ENCODE results near the gene CDH13.
A peak's percentile ranks its signal among the peaks of the same experiment; 100 is the strongest.

CDH13 gene

GRCh38 chr16:82650804-82651203, 24.0 kb downstream of the CDH13 start:
- TF ChIP-seq TAF1 (IDR thresholded peaks at IDR 0.05; ENCODE audit: borderline replicate concordance, insufficient read depth, low read length) (no peak), SIN3A (IDR thresholded peaks at IDR 0.05; ENCODE audit: borderline replicate concordance, insufficient read depth, low read length) (no peak), POLR2AphosphoS5 (IDR thresholded peaks at IDR 0.05; ENCODE audit: low read depth, low read length) (no peak), REST (IDR thresholded peaks at IDR 0.05; ENCODE audit: insufficient read depth in 1 of 2, low read depth in 2 of 2, low read length in 2 of 2) (no peak), FOXP2 (optimal IDR thresholded peaks at IDR 0.05; ENCODE audit: borderline replicate concordance, extremely low read depth, extremely low read length, insufficient read depth) (no peak)

GRCh38 chr16:82651921-82652601, 25.3 kb downstream of the CDH13 start:
- TF ChIP-seq REST (IDR thresholded peaks at IDR 0.05; ENCODE audit: insufficient read depth in 1 of 2, low read depth in 2 of 2, low read length in 2 of 2): no peak
- no peak for TF ChIP-seq TAF1 (IDR thresholded peaks at IDR 0.05; ENCODE audit: borderline replicate concordance, insufficient read depth, low read length)
- TF ChIP-seq FOXP2 (optimal IDR thresholded peaks at IDR 0.05; ENCODE audit: borderline replicate concordance, extremely low read depth, extremely low read length, insufficient read depth): no peak
- TF ChIP-seq POLR2AphosphoS5 (IDR thresholded peaks at IDR 0.05; ENCODE audit: low read depth, low read length): no peak
- no peak for TF ChIP-seq SIN3A (IDR thresholded peaks at IDR 0.05; ENCODE audit: borderline replicate concordance, insufficient read depth, low read length)

GRCh38 chr16:82652826-82653225, 26.1 kb downstream of the CDH13 start:
- TF ChIP-seq TAF1 (IDR thresholded peaks at IDR 0.05; ENCODE audit: borderline replicate concordance, insufficient read depth, low read length): no peak
- TF ChIP-seq FOXP2 (optimal IDR thresholded peaks at IDR 0.05; ENCODE audit: borderline replicate concordance, extremely low read depth, extremely low read length, insufficient read depth): no peak
- TF ChIP-seq REST (IDR thresholded peaks at IDR 0.05; ENCODE audit: insufficient read depth in 1 of 2, low read depth in 2 of 2, low read length in 2 of 2): no peak
- TF ChIP-seq POLR2AphosphoS5 (IDR thresholded peaks at IDR 0.05; ENCODE audit: low read depth, low read length): no peak
- TF ChIP-seq SIN3A (IDR thresholded peaks at IDR 0.05; ENCODE audit: borderline replicate concordance, insufficient read depth, low read length): no peak

- TF ChIP-seq TAF1 (IDR thresholded peaks at IDR 0.05; ENCODE audit: borderline replicate concordance, insufficient read depth, low read length) (no peak), REST (IDR thresholded peaks at IDR 0.05; ENCODE audit: insufficient read depth in 1 of 2, low read depth in 2 of 2, low read length in 2 of 2) (peak in 1 of 2 experiments; percentile 54; a peak in 1 of 4 replicates)
Measured at GRCh38 chr16:82653550-82654511, 27.1 kb downstream of the CDH13 start.
